Measurements from ENCODE around the gene TTC34. TPM values are rescaled to one million over a fixed set of nuclear protein-coding genes. Genes with fewer than 3 reads are reported as not detected.

TTC34 gene
- total RNA-seq, 1 experiment from 2014 or later: 0.92 TPM

DNA sequence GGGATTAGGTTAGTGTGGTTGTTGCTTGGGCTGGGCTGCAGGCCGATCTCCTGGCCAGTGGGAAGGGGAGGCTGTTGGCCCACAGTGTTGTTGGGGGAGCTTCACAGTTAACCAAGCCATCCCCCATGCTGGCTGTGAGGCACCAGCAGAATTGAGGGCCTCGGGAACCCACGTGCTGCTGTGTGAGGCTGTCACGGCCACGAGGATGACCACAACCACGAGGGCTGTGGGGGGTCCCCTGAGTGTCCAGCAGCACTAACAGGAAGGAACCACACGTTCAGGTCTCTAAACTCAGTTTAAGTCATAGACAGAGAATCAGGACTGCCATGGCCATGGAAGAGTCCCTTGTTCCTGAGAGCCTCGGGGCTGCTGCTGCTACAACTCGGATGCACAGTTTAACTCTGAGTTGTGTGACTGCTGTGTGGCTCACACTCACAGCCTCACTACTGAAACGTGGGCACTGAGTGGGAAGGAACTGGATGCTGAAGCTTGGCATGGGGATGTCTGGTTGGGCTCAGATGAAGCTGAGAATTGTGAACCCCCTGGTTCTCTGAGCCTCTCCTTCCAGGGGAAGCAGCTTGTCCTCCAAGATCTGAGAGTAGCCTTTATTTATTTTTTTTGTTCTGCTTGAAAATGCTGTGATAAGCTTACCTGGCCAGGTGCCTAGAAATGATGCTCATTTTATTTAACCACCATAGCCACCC is 163.9 kb downstream of the TTC34 start:
- H4K20me1 ChIP-seq (ENCODE audit: control insufficient read depth, insufficient read depth, insufficient read length): no peaks in the 10 kb centered on the region
- no peaks in the 10 kb centered on the region for H3K79me1 ChIP-seq (ENCODE audit: insufficient read depth, low read depth, low read length, poor library complexity, severe bottlenecking)
- no peak overlapping the region for H2BK15ac ChIP-seq (ENCODE audit: low read depth, low read length)
- no peak overlapping the region for H2BK20ac ChIP-seq (ENCODE audit: low read depth, low read length, poor library complexity, severe bottlenecking)
- no peak overlapping the region for H2BK5ac ChIP-seq (ENCODE audit: insufficient read length, low read length)
- H3K4ac ChIP-seq (ENCODE audit: low read depth, low read length): no peak overlapping the region
- TF ChIP-seq, protein P1, sequence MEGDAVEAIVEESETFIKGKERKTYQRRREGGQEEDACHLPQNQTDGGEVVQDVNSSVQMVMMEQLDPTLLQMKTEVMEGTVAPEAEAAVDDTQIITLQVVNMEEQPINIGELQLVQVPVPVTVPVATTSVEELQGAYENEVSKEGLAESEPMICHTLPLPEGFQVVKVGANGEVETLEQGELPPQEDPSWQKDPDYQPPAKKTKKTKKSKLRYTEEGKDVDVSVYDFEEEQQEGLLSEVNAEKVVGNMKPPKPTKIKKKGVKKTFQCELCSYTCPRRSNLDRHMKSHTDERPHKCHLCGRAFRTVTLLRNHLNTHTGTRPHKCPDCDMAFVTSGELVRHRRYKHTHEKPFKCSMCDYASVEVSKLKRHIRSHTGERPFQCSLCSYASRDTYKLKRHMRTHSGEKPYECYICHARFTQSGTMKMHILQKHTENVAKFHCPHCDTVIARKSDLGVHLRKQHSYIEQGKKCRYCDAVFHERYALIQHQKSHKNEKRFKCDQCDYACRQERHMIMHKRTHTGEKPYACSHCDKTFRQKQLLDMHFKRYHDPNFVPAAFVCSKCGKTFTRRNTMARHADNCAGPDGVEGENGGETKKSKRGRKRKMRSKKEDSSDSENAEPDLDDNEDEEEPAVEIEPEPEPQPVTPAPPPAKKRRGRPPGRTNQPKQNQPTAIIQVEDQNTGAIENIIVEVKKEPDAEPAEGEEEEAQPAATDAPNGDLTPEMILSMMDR (conservative IDR thresholded peaks at IDR 0.05): no peak
- H2BK120ac ChIP-seq (ENCODE audit: low read depth, low read length, poor library complexity, severe bottlenecking): no peak overlapping the region
- H3K23me2 ChIP-seq (ENCODE audit: insufficient read length, low read depth, low read length, poor library complexity, severe bottlenecking): peaks cover 7% of the 10 kb centered on the region
- H3K4me1 Mint-ChIP-seq: peaks cover 8 to 14% of the 10 kb centered on the region in 2 experiments
- H3K27me3 Mint-ChIP-seq (ENCODE audit: low read depth): peaks cover 44% of the 10 kb centered on the region
- no peak overlapping the region for H4K5ac ChIP-seq (ENCODE audit: insufficient read length, low read depth, low read length)
- no peak overlapping the region for H3K56ac ChIP-seq (ENCODE audit: insufficient read length, low read depth, low read length)
- H3K23ac ChIP-seq (ENCODE audit: insufficient read length, low read depth, low read length): no peak overlapping the region
- no CpG with 5 or more reads among the region's 10 CpGs for WGBS (ENCODE audit: extremely low coverage, insufficient read length, low lambda C conversion rate)
- no peak overlapping the region for H3K4me3 Mint-ChIP-seq
- H3T11ph ChIP-seq (ENCODE audit: low read length): no peak overlapping the region
- H3K9me3 Mint-ChIP-seq: peaks cover 14 to 17% of the 10 kb centered on the region in 2 experiments
- no peak overlapping the region for H4K8ac ChIP-seq (replicated peaks; ENCODE audit: insufficient read length, low read depth, low read length)
- no peak overlapping the region for H3K9ac ChIP-seq (ENCODE audit: extremely low read depth, insufficient read length, low read length)
- H3K14ac ChIP-seq (ENCODE audit: insufficient read depth, low read length): no peak overlapping the region
- H3K79me2 ChIP-seq (ENCODE audit: insufficient read depth, low read length): no peaks in the 10 kb centered on the region
- H2AFZ ChIP-seq (ENCODE audit: low read length): no peak overlapping the region
- no peak overlapping the region for H3K27ac Mint-ChIP-seq
- H3K36me3 Mint-ChIP-seq (ENCODE audit: insufficient read depth in 1 of 3, low read depth in 3 of 3): peaks cover 0 to 13% (median 3%) of the 10 kb centered on the region in 3 experiments; a peak in 4 of 7 replicates
- no peak overlapping the region for H4K91ac ChIP-seq (ENCODE audit: insufficient read length, low read depth, low read length)
- no peaks in the 10 kb centered on the region for H3K4me1 ChIP-seq (ENCODE audit: insufficient read depth, low read length)
- no peak for DNase-seq
- H3K27ac ChIP-seq (ENCODE audit: insufficient read length, low read depth, low read length): no peak overlapping the region
- H3K27me3 ChIP-seq (ENCODE audit: insufficient read depth, low read length): peaks cover 1% of the 10 kb centered on the region; the same call in 1 of the 2 replicates
- H3K4me2 ChIP-seq (ENCODE audit: insufficient read depth, insufficient read length, low read length): no peak overlapping the region
- H3K18ac ChIP-seq (ENCODE audit: insufficient read length, low read depth, low read length): no peak overlapping the region
- no peak overlapping the region for H2BK12ac ChIP-seq (ENCODE audit: insufficient read length, low read depth, low read length)
- H2AK5ac ChIP-seq (ENCODE audit: insufficient read length, low read length): no peak overlapping the region
- H3K9me3 ChIP-seq (ENCODE audit: control insufficient read depth, low read depth, low read length): peaks cover 6% of the 10 kb centered on the region

All from H9 (cell line).